HepG2 (cell line): ENCODE data around the gene TBX6. TPM values are rescaled to one million over a fixed set of nuclear protein-coding genes. Genes with fewer than 3 reads are reported as not detected.

Experiments
- AFF4 ChIP-seq: sonication (generic); formaldehyde crosslinking; IDR thresholded peaks from 2 replicates; pipeline ENCODE4 v1.4.0; 2020; ENCODE audit warnings: missing genetic modification reagents
- ATF3 ChIP-seq: sonication (generic); formaldehyde crosslinking; IDR thresholded peaks from 2 replicates; pipeline ENCODE4 v1.4.0; 2020; ENCODE audit warnings: missing genetic modification reagents
- ATF7 ChIP-seq, 2 experiments: fragments of 450-650 bp in 1 of 2; sonication (generic) in 1 of 2; formaldehyde crosslinking in 1 of 2; IDR thresholded peaks; 2 replicates each; pipeline versions ENCODE4 v1.4.0 to v1.6.1; 2016 to 2020; ENCODE audit warnings: antibody characterized with exemption in 1 of 2, mild to moderate bottlenecking in 1 of 2, missing genetic modification reagents in 1 of 2
- DNMT3B ChIP-seq: conservative IDR thresholded peaks from 2 replicates; pipeline ENCODE4 v1.6.1; 2016; ENCODE audit warnings: missing biosample characterization, control low read depth
- FOXJ3 ChIP-seq: sonication (generic); formaldehyde crosslinking; IDR thresholded peaks from 2 replicates; pipeline ENCODE4 v1.4.0; 2020; ENCODE audit warnings: missing genetic modification reagents, mild to moderate bottlenecking, borderline replicate concordance
- IRF9 ChIP-seq: sonication (generic); formaldehyde crosslinking; IDR thresholded peaks from 2 replicates; pipeline ENCODE4 v1.8.0; 2022; ENCODE audit warnings: missing genetic modification reagents, mild to moderate bottlenecking, borderline replicate concordance
- KDM6A ChIP-seq: IDR thresholded peaks from 2 replicates; pipeline ENCODE4 v1.6.1; 2016; ENCODE audit warnings: low read depth
- MTF2 ChIP-seq: sonication (generic); formaldehyde crosslinking; IDR thresholded peaks from 2 replicates; pipeline ENCODE4 v1.5.0; 2020; ENCODE audit warnings: missing genetic modification reagents, borderline replicate concordance
- MYPOP ChIP-seq: sonication (generic); formaldehyde crosslinking; IDR thresholded peaks from 2 replicates; pipeline ENCODE4 v1.8.1; 2023; ENCODE audit warnings: mild to moderate bottlenecking, moderate library complexity, missing genetic modification reagents
- NR2F2 ChIP-seq: IDR thresholded peaks from 2 replicates; pipeline ENCODE4 v1.6.1; 2012; ENCODE audit warnings: low read depth, inconsistent platforms, borderline replicate concordance
- NR3C1 ChIP-seq: sonication (generic); formaldehyde crosslinking; IDR thresholded peaks from 2 replicates; pipeline ENCODE4 v1.4.0; 2020; ENCODE audit warnings: missing genetic modification reagents
- PHB2 ChIP-seq: fragments of 450-650 bp; IDR thresholded peaks from 2 replicates; pipeline ENCODE4 v1.6.1; 2018; ENCODE audit not compliant: partially characterized antibody
- POGK ChIP-seq: sonication (generic); formaldehyde crosslinking; conservative IDR thresholded peaks from 2 replicates; pipeline ENCODE4 v1.8.0; 2022; ENCODE audit warnings: mild to moderate bottlenecking, moderate library complexity, missing genetic modification reagents
- RARA ChIP-seq: IDR thresholded peaks from 2 replicates; pipeline ENCODE4 v1.6.1; 2016; ENCODE audit warnings: missing genetic modification reagents, missing compliant biosample characterization
- TERF1 ChIP-seq: sonication (generic); formaldehyde crosslinking; IDR thresholded peaks from 2 replicates; pipeline ENCODE4 v1.8.0; 2022; ENCODE audit warnings: mild to moderate bottlenecking, missing genetic modification reagents, moderate library complexity
- ZNF326 ChIP-seq: sonication (generic); formaldehyde crosslinking; IDR thresholded peaks from 2 replicates; pipeline ENCODE4 v1.4.0; 2020; ENCODE audit warnings: missing genetic modification reagents, borderline replicate concordance
- ZNF354B ChIP-seq: sonication (generic); formaldehyde crosslinking; IDR thresholded peaks from 2 replicates; pipeline ENCODE4 v1.8.0; 2022; ENCODE audit warnings: mild to moderate bottlenecking, missing genetic modification reagents
- ZNF562 ChIP-seq: sonication (generic); formaldehyde crosslinking; IDR thresholded peaks from 2 replicates; pipeline ENCODE4 v1.8.0; 2022; ENCODE audit warnings: missing genetic modification reagents, borderline replicate concordance
- ZNF580 ChIP-seq: IDR thresholded peaks from 2 replicates; pipeline ENCODE4 v1.6.1; 2016; ENCODE audit warnings: low read depth, borderline replicate concordance
- polyA plus RNA-seq, 8 experiments: library from polyadenylated mRNA; depleted of rRNA in 3 of 8; stranded (reverse) in 7 of 8; unstranded in 1 of 8; fragments of >200 nt; fragmentation: Illumina TruSeq in 4 of 8; extraction: Trizol in 4 of 8; gene quantifications; 2 replicates each; pipeline versions ENCODE4 v1.2.1 to v1.2.3, GENCODE V29; 2011 to 2016; ENCODE audit warnings: low read depth in 4 of 8, missing spikeins in 1 of 8, mixed read lengths in 1 of 8; ENCODE audit not compliant: insufficient read depth in 1 of 8
- total RNA-seq, 5 experiments: library from RNA; depleted of rRNA; stranded (reverse); fragments of >200 nt; fragmentation: Illumina TruSeq; extraction: Trizol; gene quantifications; 2 replicates each; pipeline ENCODE4 v1.2.3, GENCODE V29; 2016; ENCODE audit warnings: low read depth in 1 of 5

TBX6 gene
- total and polyA plus RNA-seq, 2 of the 13 experiments (the other 11 are each of a cell fraction or from before 2014, with no cell fraction given): 0.24 to 0.42 TPM

- TF ChIP-seq ZNF580 (CRISPR knock-in tag) (peak; percentile 79; the same call in 1 of the 2 replicates), KDM6A (CRISPR knock-in tag) (0 out of 2 replicates have a peak, but pooled peaks have one; percentile 27), ZNF326 (no peak), MYPOP (no peak), DNMT3B (CRISPR knock-in tag) (no peak), ZNF354B (no peak), RARA (CRISPR knock-in tag) (peak; percentile 63), ATF3 (CRISPR knock-in tag) (no peak), NR3C1 (no peak), AFF4 (CRISPR knock-in tag) (no peak), FOXJ3 (CRISPR knock-in tag) (peak; percentile 49), TERF1 (CRISPR knock-in tag) (no peak), PHB2 (no peak), NR2F2 (no peak), POGK (CRISPR knock-in tag) (peak; percentile 41; the same call in 1 of the 2 replicates), IRF9 (CRISPR knock-in tag) (peak; percentile 34; the same call in 1 of the 2 replicates), ZNF562 (CRISPR knock-in tag) (no peak), ATF7 (IDR thresholded peaks at IDR 0.05) (no peak), ATF7 (CRISPR knock-in tag; IDR thresholded peaks at IDR 0.05) (0 out of 2 replicates have a peak, but pooled peaks have one; percentile 45), MTF2 (CRISPR knock-in tag) (0 out of 2 replicates have a peak, but pooled peaks have one; percentile 31)
These were observed 768 bp upstream of the TBX6 start (continued) for GRCh38 chr16:30092373-30093010.
